K562 (cell line): ENCODE data around the gene TNFRSF18. TPM values are rescaled to one million over a fixed set of nuclear protein-coding genes. Genes with fewer than 3 reads are reported as not detected.

ENCODE experiments used
- FOXM1 ChIP-seq, 2 experiments: fragments of 450-650 bp in 1 of 2; sonication (generic) in 1 of 2; formaldehyde crosslinking in 1 of 2; IDR thresholded peaks; 2 replicates each; pipeline versions ENCODE4 v1.6.1 to v1.9.0; 2017 to 2022; ENCODE audit warnings: low read depth in 2 of 2, mild to moderate bottlenecking in 2 of 2, missing genetic modification reagents in 1 of 2, moderate library complexity in 1 of 2
- NONO ChIP-seq, 2 experiments: fragments of 200-400 bp in 1 of 2; fragments of 450-650 bp in 1 of 2; formaldehyde crosslinking in 1 of 2; IDR thresholded peaks; 2 replicates each; pipeline ENCODE4 v1.6.1; 2017; ENCODE audit warnings: low read depth in 2 of 2, mild to moderate bottlenecking in 2 of 2, moderate library complexity in 2 of 2, low read length in 1 of 2
- ZBTB40 ChIP-seq, 2 experiments: fragments of 450-650 bp in 1 of 2; sonication (generic) in 1 of 2; formaldehyde crosslinking in 1 of 2; IDR thresholded peaks; 2 replicates each; pipeline versions ENCODE4 v1.7.1 to v1.9.0; 2016 to 2022; ENCODE audit warnings: inconsistent platforms in 1 of 2, mild to moderate bottlenecking in 1 of 2, missing genetic modification reagents in 1 of 2
- polyA plus RNA-seq, 8 experiments: library from polyadenylated mRNA; depleted of rRNA in 4 of 8; stranded (reverse) in 5 of 8; unstranded in 3 of 8; fragments of >200 nt; fragmentation: Nextera tagmentation in 2 of 8; fragmentation: Illumina TruSeq in 1 of 8; extraction: Ambion mirVana in 2 of 8; extraction: Trizol in 1 of 8; gene quantifications; 2 replicates each; pipeline versions ENCODE4 v1.2.1 to v1.2.3, GENCODE V29; 2011 to 2014; ENCODE audit warnings: inconsistent platforms in 1 of 8, missing spikeins in 1 of 8
- total RNA-seq, 7 experiments: library from RNA; depleted of rRNA in 6 of 7; stranded (reverse); fragments of >200 nt in 6 of 7; fragmentation: Illumina TruSeq in 2 of 7; extraction: Trizol in 2 of 7; gene quantifications; 2 replicates each; pipeline versions ENCODE4 v1.2.1 to v1.2.3, GENCODE V29; 2011 to 2021; ENCODE audit warnings: low replicate concordance in 1 of 7
- TF ChIP-seq, protein P1 (sequence below): fragments of 450-650 bp; IDR thresholded peaks from 2 replicates; pipeline ENCODE4 v1.6.1; 2017; ENCODE audit warnings: antibody characterized with exemption, mild to moderate bottlenecking

TNFRSF18 gene
- total and polyA plus RNA-seq, 9 of the 15 experiments (the other 6 are each of a cell fraction or from before 2014, with no cell fraction given) = 0.24 to 0.27 TPM; not detected in 7

DNA sequence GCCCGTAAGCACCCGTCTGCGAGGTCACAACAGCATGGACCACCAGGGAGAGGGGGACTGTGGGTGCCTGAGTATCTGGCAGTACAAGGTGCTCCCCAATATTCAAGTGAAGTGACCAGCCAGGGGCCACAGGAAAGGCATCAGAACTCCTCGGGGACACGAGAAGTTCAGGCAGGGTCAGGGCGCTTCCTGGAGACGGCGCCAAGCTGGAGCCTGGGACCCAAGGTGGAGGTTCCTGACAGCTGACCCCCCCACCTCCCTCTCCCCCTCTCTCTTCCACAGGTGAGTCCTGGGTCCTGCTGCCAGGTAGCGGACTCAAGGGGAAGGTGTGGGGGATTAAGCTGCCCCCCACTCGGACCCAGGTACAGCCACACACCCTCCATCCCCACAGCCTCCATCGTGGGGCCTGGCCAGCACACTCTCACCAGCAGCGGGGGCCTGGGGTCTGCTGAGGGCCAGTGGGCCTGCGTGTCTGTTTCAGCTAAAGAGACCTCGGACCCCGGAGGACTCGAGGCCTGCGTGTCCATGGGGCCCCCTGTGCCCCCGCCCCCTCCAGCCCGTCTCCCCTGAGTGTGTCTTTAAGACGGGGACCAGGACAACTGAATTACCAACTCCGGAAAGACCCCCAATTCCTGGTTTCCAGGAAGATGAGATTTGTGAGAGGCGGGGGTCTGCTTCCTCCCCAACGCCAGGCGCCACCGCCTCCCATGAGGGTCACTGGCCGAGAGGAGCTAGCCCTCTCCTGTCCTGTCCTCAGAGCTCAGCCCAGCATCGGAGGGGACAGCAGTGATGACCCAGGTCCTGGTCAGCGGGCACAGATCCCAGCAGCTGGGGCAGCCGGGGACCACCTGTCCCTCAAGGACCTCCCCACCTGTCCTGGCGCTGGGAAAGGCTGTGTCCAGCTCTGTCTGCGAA, 6.2 kb downstream of the TNFRSF18 start (continued):
- TF ChIP-seq, protein P1, sequence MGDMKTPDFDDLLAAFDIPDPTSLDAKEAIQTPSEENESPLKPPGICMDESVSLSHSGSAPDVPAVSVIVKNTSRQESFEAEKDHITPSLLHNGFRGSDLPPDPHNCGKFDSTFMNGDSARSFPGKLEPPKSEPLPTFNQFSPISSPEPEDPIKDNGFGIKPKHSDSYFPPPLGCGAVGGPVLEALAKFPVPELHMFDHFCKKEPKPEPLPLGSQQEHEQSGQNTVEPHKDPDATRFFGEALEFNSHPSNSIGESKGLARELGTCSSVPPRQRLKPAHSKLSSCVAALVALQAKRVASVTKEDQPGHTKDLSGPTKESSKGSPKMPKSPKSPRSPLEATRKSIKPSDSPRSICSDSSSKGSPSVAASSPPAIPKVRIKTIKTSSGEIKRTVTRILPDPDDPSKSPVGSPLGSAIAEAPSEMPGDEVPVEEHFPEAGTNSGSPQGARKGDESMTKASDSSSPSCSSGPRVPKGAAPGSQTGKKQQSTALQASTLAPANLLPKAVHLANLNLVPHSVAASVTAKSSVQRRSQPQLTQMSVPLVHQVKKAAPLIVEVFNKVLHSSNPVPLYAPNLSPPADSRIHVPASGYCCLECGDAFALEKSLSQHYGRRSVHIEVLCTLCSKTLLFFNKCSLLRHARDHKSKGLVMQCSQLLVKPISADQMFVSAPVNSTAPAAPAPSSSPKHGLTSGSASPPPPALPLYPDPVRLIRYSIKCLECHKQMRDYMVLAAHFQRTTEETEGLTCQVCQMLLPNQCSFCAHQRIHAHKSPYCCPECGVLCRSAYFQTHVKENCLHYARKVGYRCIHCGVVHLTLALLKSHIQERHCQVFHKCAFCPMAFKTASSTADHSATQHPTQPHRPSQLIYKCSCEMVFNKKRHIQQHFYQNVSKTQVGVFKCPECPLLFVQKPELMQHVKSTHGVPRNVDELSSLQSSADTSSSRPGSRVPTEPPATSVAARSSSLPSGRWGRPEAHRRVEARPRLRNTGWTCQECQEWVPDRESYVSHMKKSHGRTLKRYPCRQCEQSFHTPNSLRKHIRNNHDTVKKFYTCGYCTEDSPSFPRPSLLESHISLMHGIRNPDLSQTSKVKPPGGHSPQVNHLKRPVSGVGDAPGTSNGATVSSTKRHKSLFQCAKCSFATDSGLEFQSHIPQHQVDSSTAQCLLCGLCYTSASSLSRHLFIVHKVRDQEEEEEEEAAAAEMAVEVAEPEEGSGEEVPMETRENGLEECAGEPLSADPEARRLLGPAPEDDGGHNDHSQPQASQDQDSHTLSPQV = no peak
- TF ChIP-seq FOXM1 (IDR thresholded peaks at IDR 0.05; ENCODE audit: low read depth) (no peak), FOXM1 (CRISPR knock-in tag; IDR thresholded peaks at IDR 0.05; ENCODE audit: low read depth) (0 out of 2 replicates have a peak, but pooled peaks have one; percentile 36), NONO (IDR thresholded peaks at IDR 0.05; ENCODE audit: low read depth in 2 of 2, low read length in 1 of 2) (no peak), ZBTB40 (IDR thresholded peaks at IDR 0.05) (no peak), ZBTB40 (CRISPR knock-in tag; IDR thresholded peaks at IDR 0.05) (0 out of 2 replicates have a peak, but pooled peaks have one; percentile 9)
